HT-29 (cell line): ENCODE data around the gene RBBP8NL. TPM values are rescaled to one million over a fixed set of nuclear protein-coding genes. Genes with fewer than 3 reads are reported as not detected.
A peak's percentile ranks its signal among the peaks of the same experiment; 100 is the strongest.

Experiments used
- DNase-seq: peaks from one replicate; pipeline ENCODE4 v3.0.0-alpha.2; 2015; ENCODE audit warnings: low spot score
- total RNA-seq: library from RNA; depleted of rRNA; stranded (reverse); fragments of >200 nt; shearing (Covaris generic); gene quantifications from 2 replicates; pipeline ENCODE4 v1.2.3, GENCODE V29; 2014; rRNA removed

RBBP8NL gene
- total RNA-seq, 1 experiment from 2014 or later = 26.7 TPM

DNA sequence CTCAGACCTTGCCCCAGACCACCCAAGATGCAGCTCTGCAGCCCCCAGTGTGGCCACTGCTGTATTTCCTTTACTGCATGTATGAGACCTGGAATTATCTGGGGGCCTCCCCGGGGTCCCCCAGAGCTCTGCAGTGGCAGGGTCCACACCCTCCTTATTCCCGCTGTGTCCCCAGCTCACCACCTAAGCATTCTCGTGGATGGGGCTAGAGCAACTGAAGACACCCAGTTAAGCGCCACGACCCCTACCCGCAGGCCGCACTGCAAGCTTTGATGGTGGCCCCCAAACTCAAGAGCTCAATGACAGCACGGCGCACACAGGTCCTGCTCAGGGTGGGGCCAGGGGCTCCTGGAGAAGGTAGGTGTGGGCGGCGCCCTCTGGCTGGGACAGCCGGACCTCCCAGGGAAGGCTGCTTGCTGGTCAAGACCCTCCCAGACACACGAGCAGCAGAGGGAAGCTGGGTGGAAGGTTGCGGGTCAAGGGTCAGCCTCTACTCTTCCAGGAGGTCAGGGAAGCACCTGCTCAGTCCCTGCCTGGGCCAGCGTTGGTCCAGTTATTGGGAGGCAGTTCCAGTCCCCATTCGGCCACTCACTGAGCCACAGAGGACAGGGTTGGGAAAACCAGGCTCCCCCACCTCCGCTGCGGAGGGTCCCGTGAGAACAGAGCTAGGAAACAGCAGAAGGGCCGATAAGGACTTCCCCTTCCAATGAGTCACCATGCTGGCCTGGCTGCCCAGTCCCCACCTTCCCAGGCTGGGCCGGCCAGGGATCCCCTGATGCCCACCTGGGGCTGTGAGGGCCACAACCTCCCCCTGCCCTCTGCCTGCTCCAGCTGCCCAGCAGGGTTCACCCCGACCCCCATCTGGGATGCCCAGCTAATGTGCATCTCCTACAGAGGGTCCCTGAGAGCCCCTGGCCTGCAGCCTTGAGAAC is 63.2 kb downstream of the RBBP8NL start:
- DNase-seq = peak; percentile 65

DNA sequence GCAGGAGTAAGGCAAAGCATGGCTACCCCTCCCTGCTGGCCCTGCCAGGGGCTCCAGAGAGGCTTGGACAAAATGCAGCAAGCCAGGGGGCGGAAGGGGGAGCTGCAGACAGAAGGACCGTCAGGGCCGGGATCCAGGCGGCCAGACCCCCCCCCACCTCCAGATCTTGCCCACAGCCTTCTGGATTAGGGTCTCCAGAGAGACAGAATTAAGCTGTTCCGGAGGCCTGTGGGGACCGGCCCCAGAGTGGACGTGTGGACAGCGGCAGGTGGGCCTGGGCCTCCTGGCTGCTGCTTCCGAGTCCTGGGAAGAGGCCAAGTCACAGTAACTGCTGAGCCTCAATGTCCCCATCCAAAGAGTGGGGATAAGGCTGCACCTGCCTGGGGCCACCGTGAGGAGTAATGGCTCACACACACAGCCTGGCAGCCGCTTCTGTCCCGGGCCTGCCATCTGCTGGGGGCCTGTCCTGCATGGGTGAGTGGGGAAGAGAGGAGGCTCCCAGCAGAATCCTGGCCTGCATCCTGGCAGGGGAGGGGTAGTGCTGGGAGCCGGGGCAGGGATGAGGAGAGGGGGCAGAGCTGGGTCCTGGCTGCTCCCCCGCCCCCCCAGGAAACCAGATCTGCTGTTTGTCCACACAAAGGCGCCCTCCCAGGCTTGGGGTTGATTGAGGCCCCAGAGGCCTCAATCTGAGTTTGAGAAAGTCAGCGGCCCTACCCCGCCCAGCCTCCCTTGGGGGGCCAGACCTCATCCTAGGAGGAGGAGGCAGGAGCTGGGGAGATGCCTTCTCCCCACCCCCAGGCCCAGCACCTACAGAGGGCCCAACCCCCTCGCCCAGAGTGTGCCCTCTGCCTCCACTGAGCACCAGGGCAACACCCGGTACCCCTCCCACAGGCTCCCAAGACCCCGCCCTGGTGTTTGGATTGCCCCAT is 64.1 kb downstream of the RBBP8NL start:
- DNase-seq = peak; percentile 54

DNA sequence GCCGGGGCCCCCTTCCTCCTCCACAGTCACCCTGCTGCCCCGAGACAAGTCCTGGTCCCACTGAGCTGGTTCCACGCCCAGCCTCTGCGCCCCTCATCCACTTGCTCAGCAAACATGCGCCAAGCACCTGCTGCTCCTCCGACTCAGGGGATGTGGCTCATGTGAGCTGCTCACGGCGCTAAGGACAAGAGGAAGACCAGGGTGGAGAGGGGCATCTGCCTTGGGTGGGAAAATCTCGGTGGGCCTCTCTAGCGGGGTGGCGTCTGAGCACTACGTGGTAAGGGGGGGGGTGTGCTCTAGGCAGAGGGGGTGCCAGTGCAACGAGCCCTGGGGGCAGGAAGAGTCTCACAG is 64.8 kb downstream of the RBBP8NL start:
- DNase-seq = no peak

DNA sequence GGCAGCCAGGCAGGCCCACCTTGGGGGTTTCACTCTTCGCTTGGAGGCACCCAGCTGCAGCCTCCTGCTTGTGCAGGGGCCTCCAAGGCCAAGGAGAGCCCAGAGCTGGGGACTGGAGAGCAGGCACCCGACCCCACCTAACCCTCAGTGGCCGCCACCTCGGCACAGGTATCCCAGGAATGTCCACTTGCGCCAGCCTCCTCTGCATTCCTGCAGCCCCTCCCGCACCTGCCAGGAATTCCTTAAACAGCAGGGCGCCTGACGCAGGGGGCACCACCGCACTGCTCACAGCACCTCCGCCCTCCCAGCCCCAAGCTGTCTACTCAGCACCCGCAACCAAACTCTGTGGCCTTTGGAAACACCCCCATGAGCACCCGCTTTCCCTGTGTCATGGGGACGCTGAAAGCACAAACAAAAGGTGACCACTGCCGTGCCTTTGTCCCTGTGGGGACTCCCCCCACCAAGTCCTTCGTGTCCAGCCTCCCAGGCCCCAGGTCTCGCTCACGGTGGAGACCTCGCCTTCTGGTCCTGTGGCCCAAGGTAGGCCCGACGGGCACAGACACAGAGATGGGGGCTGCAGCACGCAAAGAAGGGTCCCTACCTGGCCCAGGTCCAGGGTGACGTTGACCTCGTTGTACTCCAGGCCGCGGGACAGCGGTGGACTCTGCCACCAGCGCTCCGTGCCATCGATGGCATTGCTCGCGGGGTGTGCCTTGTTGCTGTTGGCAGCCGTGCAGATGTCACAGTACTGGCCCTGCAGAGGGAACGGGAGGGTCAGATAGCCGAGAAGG is 65.3 kb downstream of the RBBP8NL start:
- DNase-seq = peak; percentile 85

DNA sequence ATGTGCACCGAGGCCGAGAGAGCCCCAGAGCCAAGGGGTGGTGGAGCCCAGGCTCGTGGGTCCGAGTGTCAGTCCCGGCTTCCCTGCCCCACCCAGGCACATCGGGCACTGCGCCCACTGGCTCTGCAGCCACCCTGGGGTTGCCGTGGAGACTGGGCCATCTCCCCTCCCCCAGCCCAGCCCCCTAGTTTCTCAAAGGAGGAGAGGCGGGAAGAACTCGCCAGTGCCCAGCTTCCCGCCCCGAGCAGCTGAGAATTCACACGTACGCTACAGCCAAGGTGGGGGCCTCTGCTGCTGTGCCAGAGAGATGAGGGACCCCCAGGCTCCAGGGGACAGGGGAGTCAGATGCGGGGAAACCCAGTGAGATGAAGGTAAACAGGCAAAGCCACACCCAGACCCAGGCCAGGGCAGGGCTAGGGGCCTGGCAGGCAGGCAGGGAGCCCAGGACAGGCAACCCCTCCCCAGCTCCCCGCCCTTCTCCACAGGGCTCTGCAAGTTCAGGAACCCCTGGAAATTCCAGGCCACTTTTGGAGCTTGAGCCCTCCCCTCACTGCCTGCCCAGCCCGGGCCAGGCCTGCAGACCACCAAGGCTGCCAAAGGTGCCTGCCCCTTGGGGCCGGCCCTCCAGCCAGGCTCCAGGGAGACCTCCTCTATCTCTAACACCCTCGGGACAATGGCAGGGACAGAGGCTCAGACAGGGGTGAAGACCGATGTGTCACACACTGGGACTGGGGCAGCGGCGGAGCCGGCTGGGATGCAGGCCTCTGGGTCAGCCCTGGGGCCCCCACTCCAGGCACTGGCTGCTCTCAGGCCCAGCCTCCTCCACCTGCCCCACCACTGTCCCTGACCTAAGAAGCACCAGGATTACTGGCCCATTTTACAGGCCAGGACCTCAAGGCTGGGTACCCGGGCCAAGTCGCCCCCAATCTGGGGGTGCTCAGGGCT is 66.2 kb downstream of the RBBP8NL start:
- DNase-seq = peak; percentile 82

Other genes starting within 250 kb of the RBBP8NL start
- gene MTG2, start 244.5 kb downstream of the RBBP8NL start, total RNA-seq = 41.9 and 44.2 TPM in 2 replicates
- not detected in 2 replicates for gene HRH3, start 207.3 kb downstream of the RBBP8NL start, total RNA-seq
- 44.9 and 49.8 TPM in 2 replicates for gene OSBPL2, start 189.0 kb downstream of the RBBP8NL start, total RNA-seq
- gene ADRM1, start 124.5 kb downstream of the RBBP8NL start, total RNA-seq = 659 and 752 TPM in 2 replicates
- 286 and 336 TPM in 2 replicates for gene LAMA5, start 60.2 kb downstream of the RBBP8NL start, total RNA-seq
- 3,073 and 3,139 TPM in 2 replicates for gene RPS21, start 40.4 kb downstream of the RBBP8NL start, total RNA-seq
- gene CABLES2, start 20.3 kb downstream of the RBBP8NL start, total RNA-seq = 9.5 and 9.8 TPM in 2 replicates
- gene GATA5, start 48.5 kb upstream of the RBBP8NL start, total RNA-seq = 0.05 and 0.13 TPM in 2 replicates
- gene SLCO4A1, start 215.0 kb upstream of the RBBP8NL start, total RNA-seq = 78.8 and 83.4 TPM in 2 replicates